Parathyroid adenoma (tissue), 2 donors: ENCODE measurements around the gene MYO15B.
A peak's percentile ranks its signal among the peaks of the same experiment; 100 is the strongest.

Source experiments
- H2AFZ ChIP-seq: fragments of 300-600 bp; sonication (generic); one replicate; pipeline ENCODE4 v1.7.0; 2017; ENCODE audit warnings: antibody characterized with exemption, mild to moderate bottlenecking
- H3K27ac ChIP-seq: fragments of 300-600 bp; sonication (generic); one replicate; pipeline ENCODE4 v1.7.0; 2017
- H3K27me3 ChIP-seq: fragments of 300-600 bp; sonication (generic); one replicate; pipeline ENCODE4 v1.7.0; 2017; ENCODE audit warnings: low read length; ENCODE audit not compliant: control insufficient read depth, insufficient read depth
- H3K36me3 ChIP-seq: fragments of 300-600 bp; sonication (generic); one replicate; pipeline ENCODE4 v1.7.0; 2017; ENCODE audit warnings: low read length; ENCODE audit not compliant: control insufficient read depth, insufficient read depth
- H3K4me1 ChIP-seq: fragments of 300-600 bp; sonication (generic); one replicate; pipeline ENCODE4 v1.7.0; 2017; ENCODE audit warnings: control low read depth
- H3K4me2 ChIP-seq: fragments of 300-600 bp; sonication (generic); one replicate; pipeline ENCODE4 v1.7.0; 2017; ENCODE audit warnings: low read length
- H3K4me3 ChIP-seq: fragments of 300-600 bp; sonication (generic); one replicate; pipeline ENCODE4 v1.7.0; 2017; ENCODE audit warnings: low read depth, low read length
- H3K79me2 ChIP-seq: fragments of 300-600 bp; sonication (generic); one replicate; pipeline ENCODE4 v1.7.0; 2017; ENCODE audit warnings: control low read depth
- H3K9ac ChIP-seq: fragments of 300-600 bp; sonication (generic); one replicate; pipeline ENCODE4 v1.7.0; 2017; ENCODE audit warnings: mild to moderate bottlenecking
- H3K9me3 ChIP-seq: fragments of 300-600 bp; sonication (generic); one replicate; pipeline ENCODE4 v1.7.0; 2017; ENCODE audit warnings: low read length; ENCODE audit not compliant: control insufficient read depth
- CTCF ChIP-seq: fragments of 300-600 bp; sonication (generic); IDR thresholded peaks from one replicate; pipeline ENCODE4 v1.7.0; 2017; ENCODE audit warnings: antibody characterized with exemption, mild to moderate bottlenecking
- donor health status: primary hyperparathyroidism.

The MYO15B gene

GRCh38 chr17:75595284-75595919 is 7.8 kb downstream of the MYO15B start:
- H3K4me1 ChIP-seq = no peaks in the 10 kb centered on the region
- H3K27ac ChIP-seq = no peak overlapping the region
- no peak overlapping the region for H2AFZ ChIP-seq
- TF ChIP-seq CTCF = no peak
- H3K9me3 ChIP-seq = no peaks in the 10 kb centered on the region
- H3K79me2 ChIP-seq = no peaks in the 10 kb centered on the region
- no peak overlapping the region for H3K9ac ChIP-seq
- H3K4me3 ChIP-seq = no peak overlapping the region
- no peaks in the 10 kb centered on the region for H3K27me3 ChIP-seq
- no peak overlapping the region for H3K4me2 ChIP-seq
- no peaks in the 10 kb centered on the region for H3K36me3 ChIP-seq

DNA sequence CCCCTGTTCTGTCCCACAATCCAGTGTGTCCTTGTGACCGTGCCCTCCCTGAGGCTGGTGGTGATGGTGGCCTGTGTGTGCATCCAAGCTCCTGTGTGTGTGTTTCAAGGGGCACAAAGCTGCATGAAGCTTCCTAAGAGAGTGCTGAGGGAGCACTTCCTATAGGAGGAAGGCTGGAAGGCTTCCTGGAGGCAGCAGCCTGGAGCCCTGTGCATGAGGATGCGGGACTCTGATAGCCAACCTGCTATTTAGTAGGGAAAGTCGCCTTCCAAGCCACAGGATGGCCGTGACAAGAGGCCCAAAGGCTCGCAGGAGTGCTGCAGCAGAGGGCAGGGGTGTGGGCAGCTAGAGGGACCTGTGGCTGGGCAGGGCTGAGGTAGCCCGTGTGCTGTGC is 8.3 kb downstream of the MYO15B start:
- no peaks in the 10 kb centered on the region for H3K36me3 ChIP-seq
- no peaks in the 10 kb centered on the region for H3K4me1 ChIP-seq
- TF ChIP-seq CTCF = no peak
- H3K9ac ChIP-seq = no peak overlapping the region
- no peaks in the 10 kb centered on the region for H3K27me3 ChIP-seq
- no peaks in the 10 kb centered on the region for H3K9me3 ChIP-seq
- no peak overlapping the region for H3K4me3 ChIP-seq
- no peak overlapping the region for H3K27ac ChIP-seq
- no peak overlapping the region for H3K4me2 ChIP-seq
- H3K79me2 ChIP-seq = no peaks in the 10 kb centered on the region
- no peak overlapping the region for H2AFZ ChIP-seq

GRCh38 chr17:75596320-75597087 is 8.9 kb downstream of the MYO15B start:
- Histone ChIP-seq H3K27ac (no peak overlapping the region), H2AFZ (no peak overlapping the region), H3K4me2 (no peak overlapping the region), H3K9me3 (no peaks in the 10 kb centered on the region), H3K4me1 (no peaks in the 10 kb centered on the region), H3K4me3 (no peak overlapping the region), H3K36me3 (no peaks in the 10 kb centered on the region), H3K79me2 (no peaks in the 10 kb centered on the region), H3K27me3 (no peaks in the 10 kb centered on the region), H3K9ac (no peak overlapping the region)
- no peak for TF ChIP-seq CTCF

DNA sequence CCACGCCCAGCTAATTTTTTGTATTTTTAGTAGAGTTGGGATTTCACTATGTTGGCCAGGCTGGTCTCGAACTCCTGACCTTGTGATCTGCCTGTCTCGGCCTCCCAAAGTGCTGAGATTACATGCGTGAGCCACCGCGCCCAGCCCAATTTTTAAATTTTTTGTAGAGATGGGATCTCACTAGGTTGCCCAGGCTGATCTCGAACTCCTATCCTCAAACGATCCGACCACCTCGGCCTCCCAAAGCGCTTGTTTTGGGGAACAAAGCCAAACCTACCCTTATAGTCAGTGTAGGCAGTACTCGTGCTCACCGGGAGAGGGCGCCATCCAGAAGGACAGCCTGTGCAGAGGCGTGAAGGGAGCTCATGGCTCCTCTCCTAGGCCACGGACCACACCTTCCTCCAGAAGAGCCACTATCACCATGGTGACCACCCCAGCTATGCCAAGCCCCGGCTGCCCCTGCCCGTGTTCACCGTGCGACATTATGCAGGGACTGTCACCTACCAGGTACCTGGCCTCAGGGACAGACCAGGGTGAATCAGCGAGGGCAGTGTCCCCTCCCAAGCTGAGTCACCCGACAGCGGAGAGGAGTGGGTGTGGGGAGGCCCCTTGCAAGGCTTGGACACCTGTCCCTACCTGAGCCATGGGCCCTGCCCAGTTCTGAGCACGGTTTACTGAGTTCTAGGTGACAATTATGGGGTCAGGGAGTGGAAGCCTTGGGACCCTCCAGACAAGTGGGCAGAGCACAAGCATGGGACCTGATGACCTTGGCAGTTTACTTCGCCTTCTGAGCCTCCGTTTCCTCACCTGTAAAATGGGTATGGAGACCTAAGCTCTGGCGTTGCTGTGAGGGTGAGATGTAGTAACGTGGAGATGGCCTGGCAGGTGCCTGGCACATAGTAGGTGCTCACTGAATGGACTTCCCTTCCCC is 13.7 kb downstream of the MYO15B start:
- H3K4me3 ChIP-seq = no peak overlapping the region
- H2AFZ ChIP-seq = no peak overlapping the region
- H3K4me2 ChIP-seq = no peak overlapping the region
- no peaks in the 10 kb centered on the region for H3K79me2 ChIP-seq
- no peaks in the 10 kb centered on the region for H3K4me1 ChIP-seq
- H3K9me3 ChIP-seq = no peaks in the 10 kb centered on the region
- TF ChIP-seq CTCF = peak; percentile 62
- no peaks in the 10 kb centered on the region for H3K36me3 ChIP-seq
- H3K27ac ChIP-seq = no peak overlapping the region
- no peaks in the 10 kb centered on the region for H3K27me3 ChIP-seq
- H3K9ac ChIP-seq = no peak overlapping the region
